ENCODE results near the gene TBC1D10B. TPM values are rescaled to one million over a fixed set of nuclear protein-coding genes. Genes with fewer than 3 reads are reported as not detected.
A peak's percentile ranks its signal among the peaks of the same experiment; 100 is the strongest.

The TBC1D10B gene
- total and polyA plus RNA-seq, 9 of the 15 experiments (the other 6 are each of a cell fraction or from before 2014, with no cell fraction given), result 2.2 to 55.4 (median 17.5) TPM

GRCh38 chr16:30366511-30366910, 3.8 kb downstream of the TBC1D10B start:
- H3K9me1 ChIP-seq (ENCODE audit: control insufficient read depth, insufficient read depth, low read length), result peaks cover 6% of the 10 kb centered on the region
- 0 out of 2 replicates have a peak overlapping the region, but pooled peaks have one; percentile 90 for H3K4me2 ChIP-seq (ENCODE audit: insufficient read depth, low read length)
- no peak overlapping the region for H3K4me3 ChIP-seq
- no peak for ATAC-seq
- no peak for FAIRE-seq
- H3K79me2 ChIP-seq (ENCODE audit: control insufficient read depth, insufficient read depth, low read length), result peaks cover 66% of the 10 kb centered on the region
- intact Hi-C loops (cut with micrococcal nuclease), result no loop called here
- H3K27ac ChIP-seq (ENCODE audit: extremely low read depth, low read depth, low read length), result no peak overlapping the region
- peaks cover 52% of the 10 kb centered on the region for H3K36me3 ChIP-seq (ENCODE audit: control insufficient read depth, insufficient read depth, low read length)
- POLR2A ChIA-PET, result interaction anchor here (0.7 to 6.3 kb wide), 3 partner anchors 9 to 274 kb away, joined by 3 to 77 read pairs (median 3); partner anchors contain the start of gene CD2BP2
- no peaks in the 10 kb centered on the region for H3K9me3 ChIP-seq (replicated peaks; ENCODE audit: control insufficient read depth, insufficient read depth, low read depth, low read length)
- 84% methylated on average over 4 of the region's 4 CpGs for WGBS (ENCODE audit: insufficient coverage, low coverage, missing lambda C conversion rate)
- no TSS peak for BruUV-seq (replicated peaks)
- no peaks in the 10 kb centered on the region for H3K27me3 ChIP-seq (ENCODE audit: control insufficient read depth in 2 of 2, insufficient read depth in 2 of 2, low read length in 2 of 2)
- no peak overlapping the region for H2AFZ ChIP-seq (ENCODE audit: low read depth, low read length)
- TF ChIP-seq HMBOX1 (IDR thresholded peaks at IDR 0.05) (no peak), TAL1 (IDR thresholded peaks at IDR 0.05) (no peak)
- DNase-seq (ENCODE audit: extremely low read depth in 1 of 4, low spot score in 3 of 4), result no peak
- peaks cover 23% of the 10 kb centered on the region for H4K20me1 ChIP-seq (replicated peaks; ENCODE audit: control insufficient read depth, insufficient read depth, low read length)
- in situ Hi-C loops (cut with MboI), result loop anchor here (25.0 kb wide), 1 partner anchor 904 kb away; the partner anchor contains the start of genes BOLA2, SLX1B and SULT1A4
- CTCF ChIA-PET (ENCODE audit: low intra/inter-chr PET ratio), result no interaction called here
- H3K9ac ChIP-seq (ENCODE audit: insufficient read depth in 1 of 2, low read depth in 2 of 2, low read length in 2 of 2), result peak overlapping the region in 1 of 2 experiments; percentile 50; a peak in 1 of 4 replicates
- H3K4me1 ChIP-seq (replicated peaks in 1 of 2; ENCODE audit: control insufficient read depth in 2 of 2, insufficient read depth in 2 of 2, low read length in 2 of 2), result peaks cover 15 to 30% of the 10 kb centered on the region in 2 experiments; a peak in 4 of 5 replicates

GRCh38 chr16:30365200-30365599, 5.1 kb downstream of the TBC1D10B start:
- ChIA-PET POLR2A (interaction anchor here (0.6 to 1.8 kb wide), 5 partner anchors 11 to 329 kb away, joined by 3 to 15 read pairs (median 3); partner anchors contain the start of gene CD2BP2), CTCF (ENCODE audit: low intra/inter-chr PET ratio) (no interaction called here)
- TF ChIP-seq IRF2 (CRISPR knock-in tag; IDR thresholded peaks at IDR 0.05) (no peak), PRDM10 (IDR thresholded peaks at IDR 0.05; ENCODE audit: partially characterized antibody) (no peak), SOX6 (IDR thresholded peaks at IDR 0.05) (no peak), PKNOX1 (IDR thresholded peaks at IDR 0.05) (no peak), TAF15 (IDR thresholded peaks at IDR 0.05; ENCODE audit: low read depth, low read length) (no peak), SIN3B (IDR thresholded peaks at IDR 0.05; ENCODE audit: low read depth) (no peak), ZNF644 (tag; IDR thresholded peaks at IDR 0.05; ENCODE audit: low read depth) (no peak)
- H3K4me1 ChIP-seq (replicated peaks in 1 of 2; ENCODE audit: control insufficient read depth in 2 of 2, insufficient read depth in 2 of 2, low read length in 2 of 2), result peaks cover 10 to 25% of the 10 kb centered on the region in 2 experiments; a peak in 4 of 5 replicates
- no peak overlapping the region for H3K4me3 ChIP-seq
- H3K27ac ChIP-seq (ENCODE audit: extremely low read depth, low read depth, low read length), result no peak overlapping the region
- H3K79me2 ChIP-seq (ENCODE audit: control insufficient read depth, insufficient read depth, low read length), result peaks cover 69% of the 10 kb centered on the region
- peaks cover 6% of the 10 kb centered on the region for H3K9me1 ChIP-seq (ENCODE audit: control insufficient read depth, insufficient read depth, low read length)
- no peak overlapping the region for H2AFZ ChIP-seq (ENCODE audit: low read depth, low read length)
- WGBS (ENCODE audit: insufficient coverage, low coverage, missing lambda C conversion rate), result 95% methylated on average over 9 of the region's 10 CpGs
- peak overlapping the region in 1 of 2 experiments; percentile 38; a peak in 2 of 4 replicates for H3K9ac ChIP-seq (ENCODE audit: insufficient read depth in 1 of 2, low read depth in 2 of 2, low read length in 2 of 2)
- in situ Hi-C loops (cut with MboI) (loop anchor here (25.0 kb wide), 1 partner anchor 903 kb away; the partner anchor contains the start of genes BOLA2, SLX1B and SULT1A4), intact Hi-C loops (cut with micrococcal nuclease) (no loop called here)
- FAIRE-seq (no peak), ATAC-seq (no peak), DNase-seq (ENCODE audit: extremely low read depth in 1 of 4, low spot score in 3 of 4) (no peak)
- no peaks in the 10 kb centered on the region for H3K27me3 ChIP-seq (ENCODE audit: control insufficient read depth in 2 of 2, insufficient read depth in 2 of 2, low read length in 2 of 2)
- no peaks in the 10 kb centered on the region for H3K9me3 ChIP-seq (replicated peaks; ENCODE audit: control insufficient read depth, insufficient read depth, low read depth, low read length)
- peaks cover 23% of the 10 kb centered on the region for H4K20me1 ChIP-seq (replicated peaks; ENCODE audit: control insufficient read depth, insufficient read depth, low read length)
- peaks cover 61% of the 10 kb centered on the region for H3K36me3 ChIP-seq (ENCODE audit: control insufficient read depth, insufficient read depth, low read length)
- no TSS peak for BruUV-seq (replicated peaks)
- H3K4me2 ChIP-seq (ENCODE audit: insufficient read depth, low read length), result no peak overlapping the region

Measured in K562 (cell line).